ENCODE data around the gene FZR1. TPM values are rescaled to one million over a fixed set of nuclear protein-coding genes. Genes with fewer than 3 reads are reported as not detected.

FZR1 gene
- total and polyA plus RNA-seq, 9 of the 15 experiments (the other 6 are each of a cell fraction or from before 2014, with no cell fraction given): 0.18 to 48.0 (median 22.2) TPM

DNA sequence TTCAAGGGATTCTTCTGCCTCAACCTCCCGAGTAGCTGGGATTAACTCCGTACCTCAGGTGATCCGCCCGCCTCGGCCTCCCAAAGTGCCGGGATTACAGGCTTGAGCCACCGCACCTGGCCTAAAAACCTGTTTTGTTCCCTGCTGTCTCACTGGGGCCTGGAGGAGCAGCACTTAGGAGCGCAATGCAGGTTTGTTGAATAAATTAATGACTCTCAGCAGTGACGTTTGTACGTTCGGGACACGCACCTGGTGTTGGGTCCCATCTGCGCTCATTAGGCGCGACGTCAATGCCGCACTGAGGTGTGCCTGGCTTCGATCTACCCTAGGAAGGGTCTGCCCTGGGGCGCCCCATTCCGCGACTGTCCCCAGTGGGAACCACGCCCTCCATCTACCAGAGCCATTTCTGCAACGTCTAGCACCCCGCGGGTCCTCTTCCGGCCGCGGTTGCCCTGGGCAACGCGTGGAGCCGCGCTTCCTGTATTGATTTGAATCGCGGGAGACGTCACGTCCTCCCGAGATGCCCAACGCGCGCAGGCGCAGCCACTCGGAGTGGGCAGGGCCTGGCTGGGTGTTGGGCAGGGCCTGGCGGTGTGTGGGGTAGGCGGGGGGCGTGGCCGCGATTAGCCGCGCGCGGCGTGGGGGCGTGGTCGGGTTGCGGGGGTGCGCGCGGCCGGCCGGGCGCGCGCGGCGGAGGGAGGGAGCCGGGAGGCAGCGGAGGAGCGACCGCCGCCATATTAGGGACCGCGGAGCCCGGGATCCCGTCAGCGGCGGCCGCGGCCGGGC is at the start of gene FZR1 (continued):
- TF ChIP-seq, protein P1, sequence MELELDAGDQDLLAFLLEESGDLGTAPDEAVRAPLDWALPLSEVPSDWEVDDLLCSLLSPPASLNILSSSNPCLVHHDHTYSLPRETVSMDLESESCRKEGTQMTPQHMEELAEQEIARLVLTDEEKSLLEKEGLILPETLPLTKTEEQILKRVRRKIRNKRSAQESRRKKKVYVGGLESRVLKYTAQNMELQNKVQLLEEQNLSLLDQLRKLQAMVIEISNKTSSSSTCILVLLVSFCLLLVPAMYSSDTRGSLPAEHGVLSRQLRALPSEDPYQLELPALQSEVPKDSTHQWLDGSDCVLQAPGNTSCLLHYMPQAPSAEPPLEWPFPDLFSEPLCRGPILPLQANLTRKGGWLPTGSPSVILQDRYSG (tag; conservative IDR thresholded peaks at IDR 0.05; ENCODE audit: low read depth): 0 out of 2 replicates have a peak, but pooled peaks have one; percentile 29
- TF ChIP-seq ATF7 (IDR thresholded peaks at IDR 0.05) (peak; percentile 90), GABPB1 (CRISPR knock-in tag; IDR thresholded peaks at IDR 0.05) (peak; percentile 92), NRF1 (conservative IDR thresholded peaks at IDR 0.05 in 1 of 2, IDR thresholded peaks at IDR 0.05 in 1 of 2) (peak; percentile 98), ARID2 (IDR thresholded peaks at IDR 0.05) (no peak), SNAPC5 (CRISPR knock-in tag; IDR thresholded peaks at IDR 0.05) (no peak), GATAD2B (IDR thresholded peaks at IDR 0.05; ENCODE audit: borderline replicate concordance) (peak; percentile 76; the same call in 1 of the 2 replicates), NCOA6 (IDR thresholded peaks at IDR 0.05) (no peak), SREBF1 (IDR thresholded peaks at IDR 0.05; ENCODE audit: borderline replicate concordance, low read depth, low read length) (0 out of 2 replicates have a peak, but pooled peaks have one; percentile 18), TCF7 (IDR thresholded peaks at IDR 0.05; ENCODE audit: borderline replicate concordance) (0 out of 2 replicates have a peak, but pooled peaks have one; percentile 24), ZNF134 (CRISPR knock-in tag; conservative IDR thresholded peaks at IDR 0.05) (no peak), SMAD4 (CRISPR knock-in tag; conservative IDR thresholded peaks at IDR 0.05) (0 out of 2 replicates have a peak, but pooled peaks have one; percentile 14), NKRF (IDR thresholded peaks at IDR 0.05; ENCODE audit: borderline replicate concordance) (peak; percentile 97), MTA1 (IDR thresholded peaks at IDR 0.05; ENCODE audit: borderline replicate concordance) (peak; percentile 45; the same call in 1 of the 2 replicates), POLR3G (IDR thresholded peaks at IDR 0.05; ENCODE audit: extremely low read depth, insufficient read length, insufficient replicate concordance) (no peak), CCNT2 (IDR thresholded peaks at IDR 0.05; ENCODE audit: borderline replicate concordance, extremely low read depth, insufficient read length, low read depth, low read length) (peak; percentile 81), HEY1 (CRISPR knock-in tag; IDR thresholded peaks at IDR 0.05; ENCODE audit: borderline replicate concordance) (no peak), JUND (IDR thresholded peaks at IDR 0.05; ENCODE audit: borderline replicate concordance, low read depth, low read length) (peak; percentile 21; the same call in 1 of the 2 replicates), JUND (tag; IDR thresholded peaks at IDR 0.05; ENCODE audit: borderline replicate concordance, low read depth, low read length) (peak; percentile 13; the same call in 1 of the 3 replicates), HMG20A (CRISPR knock-in tag; conservative IDR thresholded peaks at IDR 0.05) (no peak), KDM4B (IDR thresholded peaks at IDR 0.05; ENCODE audit: borderline replicate concordance in 2 of 2, low read depth in 1 of 2) (peak in 1 of 2 experiments; percentile 45; a peak in 1 of 4 replicates)
- TF ChIP-seq, protein P2, sequence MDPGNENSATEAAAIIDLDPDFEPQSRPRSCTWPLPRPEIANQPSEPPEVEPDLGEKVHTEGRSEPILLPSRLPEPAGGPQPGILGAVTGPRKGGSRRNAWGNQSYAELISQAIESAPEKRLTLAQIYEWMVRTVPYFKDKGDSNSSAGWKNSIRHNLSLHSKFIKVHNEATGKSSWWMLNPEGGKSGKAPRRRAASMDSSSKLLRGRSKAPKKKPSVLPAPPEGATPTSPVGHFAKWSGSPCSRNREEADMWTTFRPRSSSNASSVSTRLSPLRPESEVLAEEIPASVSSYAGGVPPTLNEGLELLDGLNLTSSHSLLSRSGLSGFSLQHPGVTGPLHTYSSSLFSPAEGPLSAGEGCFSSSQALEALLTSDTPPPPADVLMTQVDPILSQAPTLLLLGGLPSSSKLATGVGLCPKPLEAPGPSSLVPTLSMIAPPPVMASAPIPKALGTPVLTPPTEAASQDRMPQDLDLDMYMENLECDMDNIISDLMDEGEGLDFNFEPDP (CRISPR knock-in tag; IDR thresholded peaks at IDR 0.05): 0 out of 2 replicates have a peak, but pooled peaks have one; percentile 36
